SK-N-SH treated with all-trans-retinoic acid at 6 μM for 48 hours (cell line): ENCODE measurements around the gene STRAP.
A peak's percentile ranks its signal among the peaks of the same experiment; 100 is the strongest.

ENCODE experiments used
- ATAC-seq: fragments of 200-7000 bp; cut with Tn5 transposase; 3 replicates; pipeline ENCODE4 v1.9.1; 2020; ENCODE audit warnings: mild to moderate bottlenecking, moderate library complexity
- ARNTL ChIP-seq: fragments of 450-650 bp; formaldehyde crosslinking; IDR thresholded peaks from 2 replicates; pipeline ENCODE4 v1.5.0; 2020; ENCODE audit warnings: low read depth, mild to moderate bottlenecking, moderate library complexity, borderline replicate concordance
- BACH2 ChIP-seq: fragments of 250-450 bp; sonication (Bioruptor Pico); IDR thresholded peaks from 2 replicates; pipeline ENCODE4 v1.9.0; 2021; ENCODE audit warnings: mild to moderate bottlenecking, borderline replicate concordance
- CSDC2 ChIP-seq: fragments of 250-450 bp; sonication (Bioruptor Pico); IDR thresholded peaks from 2 replicates; pipeline ENCODE4 v1.5.0; 2020; ENCODE audit warnings: mild to moderate bottlenecking, moderate library complexity
- ESRRG ChIP-seq: fragments of 250-450 bp; sonication (Bioruptor Pico); IDR thresholded peaks from 2 replicates; pipeline ENCODE4 v1.6.1; 2021; ENCODE audit warnings: mild to moderate bottlenecking
- ISL1 ChIP-seq: fragments of 250-450 bp; sonication (Bioruptor Pico); IDR thresholded peaks from 2 replicates; pipeline ENCODE4 v2.1.2; 2022; ENCODE audit warnings: mild to moderate bottlenecking, moderate library complexity
- OSR1 ChIP-seq: fragments of 250-450 bp; sonication (Bioruptor Pico); IDR thresholded peaks from 2 replicates; pipeline ENCODE4 v1.8.0; 2022; ENCODE audit warnings: moderate library complexity, mild to moderate bottlenecking, inconsistent platforms
- PATZ1 ChIP-seq: fragments of 250-450 bp; sonication (Bioruptor Pico); IDR thresholded peaks from 2 replicates; pipeline ENCODE4 v1.8.0; 2020; ENCODE audit warnings: mild to moderate bottlenecking, moderate library complexity, borderline replicate concordance
- POU6F1 ChIP-seq: fragments of 250-450 bp; sonication (Bioruptor Pico); IDR thresholded peaks from 2 replicates; pipeline ENCODE4 v1.8.0; 2021; ENCODE audit warnings: low read depth, mild to moderate bottlenecking, moderate library complexity, borderline replicate concordance
- PPARA ChIP-seq: fragments of 250-450 bp; sonication (Bioruptor Pico); IDR thresholded peaks from 2 replicates; pipeline ENCODE4 v1.5.0; 2020; ENCODE audit warnings: mild to moderate bottlenecking, borderline replicate concordance
- RARB ChIP-seq: fragments of 250-450 bp; sonication (Bioruptor Pico); IDR thresholded peaks from 2 replicates; pipeline ENCODE4 v1.8.0; 2021; ENCODE audit warnings: mild to moderate bottlenecking, moderate library complexity
- SNAI2 ChIP-seq: fragments of 250-450 bp; sonication (Bioruptor Pico); IDR thresholded peaks from 2 replicates; pipeline ENCODE4 v1.5.0; 2020; ENCODE audit warnings: mild to moderate bottlenecking, moderate library complexity
- TCF4 ChIP-seq: fragments of 250-450 bp; sonication (Bioruptor Pico); IDR thresholded peaks from 2 replicates; pipeline ENCODE4 v1.8.0; 2021; ENCODE audit warnings: mild to moderate bottlenecking, moderate library complexity, borderline replicate concordance
- TOX ChIP-seq: fragments of 250-450 bp; sonication (Bioruptor Pico); IDR thresholded peaks from 2 replicates; pipeline ENCODE4 v1.8.0; 2021; ENCODE audit warnings: mild to moderate bottlenecking, moderate library complexity, borderline replicate concordance
- ZC3H10 ChIP-seq: fragments of 250-450 bp; sonication (Bioruptor Pico); IDR thresholded peaks from 2 replicates; pipeline ENCODE4 v1.5.1; 2021; ENCODE audit warnings: mild to moderate bottlenecking, moderate library complexity
- ZFP3 ChIP-seq: fragments of 250-450 bp; sonication (Bioruptor Pico); IDR thresholded peaks from 2 replicates; pipeline ENCODE4 v1.5.0; 2020; ENCODE audit warnings: mild to moderate bottlenecking, moderate library complexity
- ZFP30 ChIP-seq: fragments of 450-650 bp; formaldehyde crosslinking; IDR thresholded peaks from 2 replicates; pipeline ENCODE4 v1.5.0; 2022; ENCODE audit warnings: mild to moderate bottlenecking, moderate library complexity
- ZNF565 ChIP-seq: fragments of 450-650 bp; formaldehyde crosslinking; conservative IDR thresholded peaks from 2 replicates; pipeline ENCODE4 v1.5.0; 2020; ENCODE audit warnings: low read depth, mild to moderate bottlenecking, moderate library complexity
- ZNF70 ChIP-seq: fragments of 450-650 bp; formaldehyde crosslinking; IDR thresholded peaks from 2 replicates; pipeline ENCODE4 v1.5.0; 2020; ENCODE audit warnings: mild to moderate bottlenecking, moderate library complexity
- ZNF8 ChIP-seq: fragments of 450-650 bp; formaldehyde crosslinking; IDR thresholded peaks from 2 replicates; pipeline ENCODE4 v1.5.0; 2020; ENCODE audit warnings: mild to moderate bottlenecking, moderate library complexity
- TF ChIP-seq, protein P1 (sequence below): fragments of 250-450 bp; sonication (Bioruptor Pico); IDR thresholded peaks from 2 replicates; pipeline ENCODE4 v1.5.1; 2020; ENCODE audit warnings: low read depth, mild to moderate bottlenecking, moderate library complexity
- TF ChIP-seq, protein P2 (sequence below): fragments of 250-450 bp; sonication (Bioruptor Pico); IDR thresholded peaks from 2 replicates; pipeline ENCODE4 v1.5.1; 2021; ENCODE audit warnings: mild to moderate bottlenecking, moderate library complexity

Gene STRAP

DNA sequence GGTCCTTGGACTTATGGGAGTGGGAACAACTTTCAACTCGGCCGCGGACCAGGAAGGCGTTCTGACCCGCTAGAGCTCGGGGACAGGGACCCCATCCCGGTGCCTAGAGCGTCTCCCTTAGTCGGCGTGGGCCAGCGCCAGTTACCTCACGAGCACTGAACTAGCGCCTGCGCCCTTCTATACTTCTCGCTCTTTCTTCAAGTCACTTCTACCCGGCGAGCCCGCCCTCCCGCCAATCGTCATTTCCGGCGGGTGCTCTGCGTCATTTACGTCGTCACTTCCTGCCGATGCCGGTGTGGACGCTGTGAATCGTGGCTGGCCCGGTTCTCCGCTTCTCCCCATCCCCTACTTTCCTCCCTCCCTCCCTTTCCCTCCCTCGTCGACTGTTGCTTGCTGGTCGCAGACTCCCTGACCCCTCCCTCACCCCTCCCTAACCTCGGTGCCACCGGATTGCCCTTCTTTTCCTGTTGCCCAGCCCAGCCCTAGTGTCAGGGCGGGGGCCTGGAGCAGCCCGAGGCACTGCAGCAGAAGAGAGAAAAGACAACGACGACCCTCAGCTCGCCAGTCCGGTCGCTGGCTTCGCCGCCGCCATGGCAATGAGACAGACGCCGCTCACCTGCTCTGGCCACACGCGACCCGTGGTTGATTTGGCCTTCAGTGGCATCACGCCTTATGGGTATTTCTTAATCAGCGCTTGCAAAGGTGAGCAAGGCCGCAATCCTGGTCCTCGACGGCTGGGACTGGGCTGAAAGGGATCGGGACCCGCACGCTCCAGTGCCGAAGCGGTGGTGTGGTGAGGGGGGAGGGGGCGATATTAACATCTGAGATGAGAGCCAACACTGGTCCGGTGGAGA, at the start of gene STRAP:
Gene STRAP (plus strand): TSS at position 270 of the 854 bp plus-strand sequence. CDS start 321 bp downstream, at position 591.
- TF ChIP-seq ZFP3 (CRISPR knock-in tag) (no peak), CSDC2 (no peak), OSR1 (no peak)
- peak; percentile 96 for ATAC-seq

GRCh38 chr12:15834575-15834974, 47.6 kb upstream of the STRAP start:
- no peak for TF ChIP-seq ARNTL (CRISPR knock-in tag)
- no peak for TF ChIP-seq ISL1 (CRISPR knock-in tag)
- no peak for TF ChIP-seq ZNF70 (CRISPR knock-in tag)
- no peak for TF ChIP-seq RARB (CRISPR knock-in tag)
- ATAC-seq: no peak

- no peak for ATAC-seq
- no peak for TF ChIP-seq RARB (CRISPR knock-in tag)
- TF ChIP-seq SNAI2 (CRISPR knock-in tag): no peak
- TF ChIP-seq TOX: no peak
- TF ChIP-seq TCF4 (CRISPR knock-in tag): no peak
- TF ChIP-seq, protein P1, sequence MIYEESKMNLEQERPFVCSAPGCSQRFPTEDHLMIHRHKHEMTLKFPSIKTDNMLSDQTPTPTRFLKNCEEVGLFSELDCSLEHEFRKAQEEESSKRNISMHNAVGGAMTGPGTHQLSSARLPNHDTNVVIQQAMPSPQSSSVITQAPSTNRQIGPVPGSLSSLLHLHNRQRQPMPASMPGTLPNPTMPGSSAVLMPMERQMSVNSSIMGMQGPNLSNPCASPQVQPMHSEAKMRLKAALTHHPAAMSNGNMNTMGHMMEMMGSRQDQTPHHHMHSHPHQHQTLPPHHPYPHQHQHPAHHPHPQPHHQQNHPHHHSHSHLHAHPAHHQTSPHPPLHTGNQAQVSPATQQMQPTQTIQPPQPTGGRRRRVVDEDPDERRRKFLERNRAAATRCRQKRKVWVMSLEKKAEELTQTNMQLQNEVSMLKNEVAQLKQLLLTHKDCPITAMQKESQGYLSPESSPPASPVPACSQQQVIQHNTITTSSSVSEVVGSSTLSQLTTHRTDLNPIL: no peak
- no peak for TF ChIP-seq OSR1
- no peak for TF ChIP-seq ZNF70 (CRISPR knock-in tag)
- TF ChIP-seq ISL1 (CRISPR knock-in tag): no peak
- TF ChIP-seq CSDC2: no peak
- no peak for TF ChIP-seq PPARA
- no peak for TF ChIP-seq BACH2 (CRISPR knock-in tag)
- TF ChIP-seq ZNF8 (CRISPR knock-in tag): no peak
- TF ChIP-seq ZNF565 (CRISPR knock-in tag): no peak
- no peak for TF ChIP-seq ZFP3 (CRISPR knock-in tag)
- no peak for TF ChIP-seq ZC3H10 (CRISPR knock-in tag)
- TF ChIP-seq POU6F1 (CRISPR knock-in tag): no peak
- no peak for TF ChIP-seq ESRRG (CRISPR knock-in tag)
- no peak for TF ChIP-seq PATZ1 (CRISPR knock-in tag)
- TF ChIP-seq, protein P2, sequence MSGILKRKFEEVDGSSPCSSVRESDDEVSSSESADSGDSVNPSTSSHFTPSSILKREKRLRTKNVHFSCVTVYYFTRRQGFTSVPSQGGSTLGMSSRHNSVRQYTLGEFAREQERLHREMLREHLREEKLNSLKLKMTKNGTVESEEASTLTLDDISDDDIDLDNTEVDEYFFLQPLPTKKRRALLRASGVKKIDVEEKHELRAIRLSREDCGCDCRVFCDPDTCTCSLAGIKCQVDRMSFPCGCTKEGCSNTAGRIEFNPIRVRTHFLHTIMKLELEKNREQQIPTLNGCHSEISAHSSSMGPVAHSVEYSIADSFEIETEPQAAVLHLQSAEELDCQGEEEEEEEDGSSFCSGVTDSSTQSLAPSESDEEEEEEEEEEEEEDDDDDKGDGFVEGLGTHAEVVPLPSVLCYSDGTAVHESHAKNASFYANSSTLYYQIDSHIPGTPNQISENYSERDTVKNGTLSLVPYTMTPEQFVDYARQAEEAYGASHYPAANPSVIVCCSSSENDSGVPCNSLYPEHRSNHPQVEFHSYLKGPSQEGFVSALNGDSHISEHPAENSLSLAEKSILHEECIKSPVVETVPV: no peak
- TF ChIP-seq ZFP30 (CRISPR knock-in tag): no peak
These were observed 44.9 kb upstream of the STRAP start for GRCh38 chr12:15837141-15837790.

DNA sequence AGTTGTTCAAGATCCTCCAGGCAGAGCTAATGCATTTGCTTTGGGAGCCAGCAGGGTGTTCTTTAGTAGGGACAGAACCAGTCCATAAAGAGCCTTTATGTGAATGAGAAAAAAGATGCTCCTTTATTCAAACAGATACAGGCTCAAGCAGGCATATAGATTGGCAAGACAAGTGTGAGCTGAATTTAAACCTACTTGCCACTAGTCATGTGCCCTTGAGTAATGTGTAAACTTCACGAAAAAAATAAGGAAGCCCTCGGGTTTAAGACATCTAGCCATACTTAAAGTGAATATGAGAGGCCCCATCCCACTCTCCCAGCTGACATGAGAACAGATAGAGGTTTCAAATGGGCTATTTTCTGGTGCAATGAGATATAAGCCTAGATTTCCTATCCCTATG, 43.1 kb upstream of the STRAP start:
- ATAC-seq: no peak
- no peak for TF ChIP-seq CSDC2
- no peak for TF ChIP-seq ZFP3 (CRISPR knock-in tag)
- TF ChIP-seq, all 23 proteins: peak for 0
